PC-3 (cell line): Measurements from ENCODE around the gene OR52W1.

Experiments
- CTCF ChIP-seq: fragments of 300-600 bp; sonication (generic); conservative IDR thresholded peaks from 2 replicates; pipeline ENCODE4 v1.5.1; 2017; ENCODE audit warnings: antibody characterized with exemption, low read depth, mild to moderate bottlenecking, low read length
- EZH2 ChIP-seq: fragments of 300-600 bp; sonication (generic); IDR thresholded peaks from one replicate; pipeline ENCODE4 v1.6.1; 2017; ENCODE audit warnings: antibody characterized with exemption, mild to moderate bottlenecking, low read length; ENCODE audit not compliant: unreplicated experiment

- TF ChIP-seq CTCF = no peak
- no peak for TF ChIP-seq EZH2
These were observed 41.1 kb downstream of the OR52W1 start for GRCh38 chr11:6240139-6240538.
